BJ (cell line): Measurements from ENCODE around the gene MAN1C1. TPM values are rescaled to one million over a fixed set of nuclear protein-coding genes. Genes with fewer than 3 reads are reported as not detected.
"Not testable (repeated sequence)": the region's sequence is repeated elsewhere in the genome, so short reads cannot be mapped to it uniquely, and the experiment has no call there.

Experiments used
- CTCF ChIA-PET: fragments of 350-600 bp; formaldehyde crosslinking; extraction: SDS; loops from one replicate; lab custom pipeline; 2021; ENCODE audit warnings: antibody characterized with exemption, inconsistent platforms; lab: Yijun Ruan, JAX
- POLR2A ChIA-PET: fragments of 300-600 bp; sonication (Branson Sonifier 250); formaldehyde crosslinking; extraction: SDS; loops from one replicate; lab custom pipeline; 2021; ENCODE audit warnings: antibody characterized with exemption; lab: Charles Lee
- DNase-seq: peaks from one replicate; pipeline ENCODE4 v3.0.0-alpha.2; 2011; ENCODE audit warnings: low read depth
- H3K27me3 ChIP-seq: 2 replicates; pipeline ENCODE4 v1.6.0; 2011; ENCODE audit warnings: low read length; ENCODE audit not compliant: control insufficient read depth, insufficient read depth
- H3K36me3 ChIP-seq: 2 replicates; pipeline ENCODE4 v1.5.1; 2011; ENCODE audit warnings: low read length; ENCODE audit not compliant: control insufficient read depth, insufficient read depth
- H3K4me3 ChIP-seq: 2 replicates; pipeline ENCODE4 v1.5.1; 2011; ENCODE audit warnings: low read depth, mild to moderate bottlenecking, control low read depth, low read length
- polyA plus RNA-seq: library from polyadenylated mRNA; depleted of rRNA; stranded (reverse); fragments of >200 nt; gene quantifications from 2 replicates; pipeline ENCODE4 v1.2.3, GENCODE V29; 2011
- TF ChIP-seq, protein P1 (sequence below): IDR thresholded peaks from 2 replicates; pipeline ENCODE4 v1.5.1; 2011; ENCODE audit warnings: low read depth, mild to moderate bottlenecking, control low read depth, inconsistent platforms, low read length, moderate library complexity; ENCODE audit not compliant: insufficient read depth

The MAN1C1 gene
- polyA plus RNA-seq, 1 experiment = 1.1 TPM

GRCh38 chr1:25593861-25594260 is 22.7 kb upstream of the MAN1C1 start:
- DNase-seq = no peak
- no peaks in the 10 kb centered on the region; the same call in 1 of the 2 replicates for H3K27me3 ChIP-seq
- no peaks in the 10 kb centered on the region for H3K36me3 ChIP-seq
- no peak overlapping the region for H3K4me3 ChIP-seq
- CTCF ChIA-PET = interaction anchor here (1.1 to 1.5 kb wide), 3 partner anchors 12 to 27 kb away, joined by 3 to 7 read pairs (median 3); no protein-coding TSS in a partner anchor
- POLR2A ChIA-PET = no interaction called here
- TF ChIP-seq, protein P1, sequence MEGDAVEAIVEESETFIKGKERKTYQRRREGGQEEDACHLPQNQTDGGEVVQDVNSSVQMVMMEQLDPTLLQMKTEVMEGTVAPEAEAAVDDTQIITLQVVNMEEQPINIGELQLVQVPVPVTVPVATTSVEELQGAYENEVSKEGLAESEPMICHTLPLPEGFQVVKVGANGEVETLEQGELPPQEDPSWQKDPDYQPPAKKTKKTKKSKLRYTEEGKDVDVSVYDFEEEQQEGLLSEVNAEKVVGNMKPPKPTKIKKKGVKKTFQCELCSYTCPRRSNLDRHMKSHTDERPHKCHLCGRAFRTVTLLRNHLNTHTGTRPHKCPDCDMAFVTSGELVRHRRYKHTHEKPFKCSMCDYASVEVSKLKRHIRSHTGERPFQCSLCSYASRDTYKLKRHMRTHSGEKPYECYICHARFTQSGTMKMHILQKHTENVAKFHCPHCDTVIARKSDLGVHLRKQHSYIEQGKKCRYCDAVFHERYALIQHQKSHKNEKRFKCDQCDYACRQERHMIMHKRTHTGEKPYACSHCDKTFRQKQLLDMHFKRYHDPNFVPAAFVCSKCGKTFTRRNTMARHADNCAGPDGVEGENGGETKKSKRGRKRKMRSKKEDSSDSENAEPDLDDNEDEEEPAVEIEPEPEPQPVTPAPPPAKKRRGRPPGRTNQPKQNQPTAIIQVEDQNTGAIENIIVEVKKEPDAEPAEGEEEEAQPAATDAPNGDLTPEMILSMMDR = no peak

DNA sequence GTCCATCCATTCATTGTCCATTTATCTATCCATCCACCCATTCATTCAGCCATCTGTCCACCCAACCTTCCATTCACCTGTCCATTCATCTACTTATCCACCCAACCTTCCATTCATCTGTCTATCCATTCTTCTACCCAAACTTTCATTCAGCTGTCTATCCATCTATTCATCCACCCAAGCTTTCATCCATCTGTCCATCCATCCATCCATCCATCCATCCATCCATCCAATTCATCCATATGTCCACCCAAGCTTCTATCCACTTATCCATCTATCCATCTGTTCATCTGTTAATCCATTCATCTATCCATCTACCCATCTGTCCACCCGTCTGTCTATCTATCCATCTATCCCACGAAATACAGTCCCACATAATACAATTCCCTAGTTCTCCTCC is 21.6 kb upstream of the MAN1C1 start:
- ChIA-PET CTCF (interaction anchor here (1.1 kb wide), 1 partner anchor 28 kb away, joined by 3 read pairs; no protein-coding TSS in a partner anchor), POLR2A (no interaction called here)
- H3K4me3 ChIP-seq = no peak overlapping the region
- TF ChIP-seq, protein P1 = no peak
- H3K27me3 ChIP-seq = peaks cover 3% of the 10 kb centered on the region; the same call in 1 of the 2 replicates
- no peaks in the 10 kb centered on the region for H3K36me3 ChIP-seq
- no peak for DNase-seq

DNA sequence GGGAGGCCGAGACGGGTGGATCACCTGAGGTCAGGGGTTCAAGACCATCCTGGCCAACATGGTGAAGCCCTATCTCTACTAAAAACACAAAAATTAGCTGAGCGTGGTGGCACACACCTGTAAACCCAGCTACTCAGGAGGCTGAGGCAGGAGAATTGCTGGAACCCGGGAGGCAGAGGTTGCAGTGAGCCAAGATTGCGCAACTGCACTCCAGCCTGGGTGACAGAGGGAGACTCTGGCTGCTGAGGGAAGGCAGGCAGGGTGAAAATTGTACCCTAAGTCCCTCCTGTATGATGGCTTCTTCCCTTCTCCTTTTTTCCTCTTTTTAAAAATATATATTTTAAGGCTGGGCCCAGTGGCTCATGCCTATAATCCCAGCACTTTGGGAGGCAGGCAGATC is 19.9 kb upstream of the MAN1C1 start:
- H3K36me3 ChIP-seq, DNase-seq, POLR2A ChIA-PET, H3K4me3 ChIP-seq, H3K27me3 ChIP-seq: not testable (repeated sequence)
- CTCF ChIA-PET = interaction anchor here (3.0 kb wide), 1 partner anchor 24 kb away, joined by 11 read pairs; no protein-coding TSS in a partner anchor

DNA sequence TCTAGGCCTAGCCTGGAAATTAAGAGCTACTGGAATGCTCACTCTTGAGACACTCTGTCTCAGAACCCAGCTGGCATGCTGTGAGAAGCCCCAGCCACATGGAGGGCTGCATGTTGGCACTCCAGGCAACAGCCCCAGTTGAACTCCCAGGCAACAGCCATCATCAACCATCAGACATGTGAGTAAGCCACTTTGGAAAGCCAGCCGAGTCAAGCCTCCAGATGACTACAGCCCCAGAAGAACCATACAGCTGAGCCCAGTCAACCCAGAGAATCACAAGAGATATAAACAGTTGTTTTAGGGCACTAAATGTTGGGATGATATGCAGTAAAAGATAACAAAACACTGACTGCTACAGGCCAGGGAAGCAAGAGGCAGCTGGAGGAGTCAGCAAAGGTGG is 17.7 kb upstream of the MAN1C1 start:
- POLR2A ChIA-PET = no interaction called here
- CTCF ChIA-PET = interaction anchor here (1.2 to 3.1 kb wide), 3 partner anchors 9 to 26 kb away, joined by 3 to 17 read pairs (median 4); no protein-coding TSS in a partner anchor

GRCh38 chr1:25599969-25600610 is 16.5 kb upstream of the MAN1C1 start:
- Histone ChIP-seq H3K4me3 (no peak overlapping the region), H3K36me3 (no peaks in the 10 kb centered on the region), H3K27me3 (peaks cover 3% of the 10 kb centered on the region)
- no peak for DNase-seq
- ChIA-PET POLR2A (no interaction called here), CTCF (interaction anchor here (1.3 to 3.1 kb wide), 2 partner anchors 8 to 27 kb away, joined by 3 to 17 read pairs; no protein-coding TSS in a partner anchor)
- TF ChIP-seq, protein P1 = no peak

More for the DNA sequence above, 17.7 kb upstream of the MAN1C1 start:
- H3K27me3 ChIP-seq = peaks cover 3% of the 10 kb centered on the region
- no peaks in the 10 kb centered on the region for H3K36me3 ChIP-seq
- H3K4me3 ChIP-seq = no peak overlapping the region
- DNase-seq = no peak
- TF ChIP-seq, protein P1 = no peak

- H3K36me3 ChIP-seq, CTCF ChIA-PET, H3K27me3 ChIP-seq, DNase-seq, H3K4me3 ChIP-seq, POLR2A ChIA-PET: not testable (repeated sequence)
Observed at GRCh38 chr1:25600971-25601699, 15.5 kb upstream of the MAN1C1 start.

DNA sequence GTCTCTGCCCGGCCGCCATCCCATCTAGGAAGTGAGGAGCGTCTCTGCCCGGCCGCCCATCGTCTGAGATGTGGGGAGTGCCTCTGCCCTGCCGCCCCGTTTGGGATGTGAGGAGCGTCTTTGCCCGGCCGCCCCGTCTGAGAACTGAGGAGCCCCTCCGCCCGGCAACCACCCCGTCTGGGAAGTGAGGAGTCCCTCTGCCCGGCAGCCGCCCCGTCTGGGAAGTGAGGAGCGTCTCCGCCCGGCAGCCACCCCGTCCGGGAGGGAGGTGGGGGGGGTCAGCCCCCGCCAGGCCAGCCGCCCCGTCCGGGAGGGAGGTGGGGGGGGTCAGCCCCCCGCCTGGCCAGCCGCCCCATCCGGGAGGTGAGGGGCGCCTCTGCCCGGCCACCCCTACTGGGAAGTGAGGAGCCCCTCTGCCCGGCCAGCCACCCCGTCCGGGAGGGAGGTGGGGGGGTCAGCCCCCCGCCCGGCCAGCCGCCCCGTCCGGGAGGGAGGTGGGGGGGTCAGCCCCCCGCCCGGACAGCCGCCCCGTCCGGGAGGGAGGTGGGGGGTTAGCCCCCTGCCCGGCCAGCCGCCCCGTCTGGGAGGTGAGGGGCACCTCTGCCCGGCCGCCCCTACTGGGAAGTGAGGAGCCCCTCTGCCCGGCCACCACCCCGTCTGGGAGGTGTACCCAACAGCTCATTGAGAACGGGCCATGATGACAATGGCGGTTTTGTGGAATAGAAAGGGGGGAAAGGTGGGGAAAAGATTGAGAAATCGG is 12.6 kb upstream of the MAN1C1 start:
- H3K27me3 ChIP-seq, DNase-seq, CTCF ChIA-PET, H3K36me3 ChIP-seq, POLR2A ChIA-PET, H3K4me3 ChIP-seq: not testable (repeated sequence)
